ENCODE results near the gene OPA3.

OPA3 gene

GRCh38 chr19:45597425-45598111 lies 13.0 kb upstream of the OPA3 start:
- no peak for DNase-seq

- no peak for DNase-seq
These were observed 11.2 kb upstream of the OPA3 start for GRCh38 chr19:45595814-45596213.

GRCh38 chr19:45593520-45593919 lies 8.9 kb upstream of the OPA3 start:
- DNase-seq, result no peak

- DNase-seq, result no peak
These were observed 7.8 kb upstream of the OPA3 start for GRCh38 chr19:45592366-45592765.

- DNase-seq, result no peak
These were observed 7.0 kb upstream of the OPA3 start for GRCh38 chr19:45591638-45592005.

- DNase-seq, result no peak
These were observed 6.5 kb upstream of the OPA3 start for GRCh38 chr19:45591004-45591637.

GRCh38 chr19:45590300-45591003 lies 5.8 kb upstream of the OPA3 start:
- DNase-seq, result no peak

GRCh38 chr19:45589768-45590167 lies 5.2 kb upstream of the OPA3 start:
- DNase-seq, result no peak

GRCh38 chr19:45587873-45588272 lies 3.3 kb upstream of the OPA3 start:
- no peak for DNase-seq

- no peak for DNase-seq
These were observed 566 bp upstream of the OPA3 start for GRCh38 chr19:45585158-45585577.

- no peak for DNase-seq
These were observed 3.0 kb downstream of the OPA3 start for GRCh38 chr19:45581576-45581975.

- DNase-seq, result no peak
These were observed 5.7 kb downstream of the OPA3 start for GRCh38 chr19:45578861-45579260.

- DNase-seq, result no peak
These were observed 7.3 kb downstream of the OPA3 start for GRCh38 chr19:45577111-45577905.

GRCh38 chr19:45576682-45577081 lies 7.9 kb downstream of the OPA3 start:
- no peak for DNase-seq

- no peak for DNase-seq
These were observed 9.4 kb downstream of the OPA3 start for GRCh38 chr19:45575216-45575615.

GRCh38 chr19:45574526-45574925 lies 10.1 kb downstream of the OPA3 start:
- no peak for DNase-seq

GRCh38 chr19:45571457-45572220 lies 13.0 kb downstream of the OPA3 start:
- no peak for DNase-seq

GRCh38 chr19:45569619-45570421 lies 14.8 kb downstream of the OPA3 start:
- peak; percentile 45 for DNase-seq

- no peak for DNase-seq
These were observed 15.9 kb downstream of the OPA3 start for GRCh38 chr19:45568732-45569131.

- DNase-seq, result no peak
These were observed 17.0 kb downstream of the OPA3 start for GRCh38 chr19:45567609-45568008.

GRCh38 chr19:45564131-45564780 lies 20.3 kb downstream of the OPA3 start:
- DNase-seq, result no peak

All from T-helper 9 cell (primary cell).